Caco-2 (cell line): ENCODE data around the gene TRAPPC5. TPM values are rescaled to one million over a fixed set of nuclear protein-coding genes. Genes with fewer than 3 reads are reported as not detected.

ENCODE experiments used
- BruUV-seq: library from RNA; stranded (reverse); fragments of 400-500 nt; replicated peaks from 2 replicates; lab custom pipeline; 2021; lab: Mats Ljungman, UMichigan
- CTCF ChIA-PET: fragments of 300-600 bp; sonication (Branson Sonifier 250); formaldehyde crosslinking; loops from one replicate; lab custom pipeline; 2022; ENCODE audit warnings: antibody characterized with exemption; lab: Charles Lee
- POLR2A ChIA-PET: fragments of 300-600 bp; sonication (Branson Sonifier 250); formaldehyde crosslinking; loops from one replicate; lab custom pipeline; 2022; ENCODE audit warnings: antibody characterized with exemption; lab: Charles Lee
- DNase-seq, 2 experiments: peaks; one replicate each; pipeline versions ENCODE4 v3.0.0 to v3.0.0-alpha.2; 2020 to 2022
- H3K27me3 ChIP-seq: replicated peaks from 2 replicates; pipeline ENCODE4 v1.6.0; 2011; ENCODE audit warnings: low read length; ENCODE audit not compliant: control insufficient read depth, insufficient read depth
- H3K36me3 ChIP-seq: 2 replicates; pipeline ENCODE4 v1.5.1; 2011; ENCODE audit warnings: low read length; ENCODE audit not compliant: control insufficient read depth, insufficient read depth
- H3K4me1 ChIP-seq: fragments of 250-450 bp; sonication (Bioruptor Pico); 2 replicates; pipeline ENCODE4 v1.5.1; 2020; ENCODE audit warnings: mild to moderate bottlenecking
- H3K4me3 ChIP-seq: 2 replicates; pipeline ENCODE4 v1.5.1; 2011; ENCODE audit warnings: low read depth, mild to moderate bottlenecking, control low read depth, low read length
- H3K9me3 ChIP-seq: fragments of 250-450 bp; sonication (Bioruptor Pico); 2 replicates; pipeline ENCODE4 v1.5.1; 2020; ENCODE audit warnings: mild to moderate bottlenecking, moderate library complexity
- H3K27ac Mint-ChIP-seq: one replicate; pipeline ENCODE4 v1.8.0; 2022; ENCODE audit warnings: mixed read lengths; ENCODE audit not compliant: unreplicated experiment
- H3K27me3 Mint-ChIP-seq: one replicate; pipeline ENCODE4 v1.8.0; 2022; ENCODE audit warnings: mixed read lengths; ENCODE audit not compliant: insufficient read depth, unreplicated experiment
- H3K36me3 Mint-ChIP-seq: one replicate; pipeline ENCODE4 v1.8.0; 2022; ENCODE audit warnings: mild to moderate bottlenecking, mixed read lengths; ENCODE audit not compliant: insufficient read depth, unreplicated experiment
- H3K4me1 Mint-ChIP-seq: one replicate; pipeline ENCODE4 v1.8.0; 2022; ENCODE audit warnings: low read depth, mixed read lengths; ENCODE audit not compliant: unreplicated experiment
- H3K4me3 Mint-ChIP-seq: one replicate; pipeline ENCODE4 v1.8.0; 2022; ENCODE audit warnings: mild to moderate bottlenecking, moderate library complexity, mixed read lengths; ENCODE audit not compliant: unreplicated experiment
- H3K9me3 Mint-ChIP-seq: one replicate; pipeline ENCODE4 v1.8.0; 2022; ENCODE audit warnings: mixed read lengths; ENCODE audit not compliant: unreplicated experiment
- CTCF ChIP-seq, 2 experiments: fragments of 200-600 bp in 1 of 2; IDR thresholded peaks; 1 replicate in 1 of 2; 2 replicates in 1 of 2; pipeline versions ENCODE4 v1.5.1 to v1.8.0; 2011 to 2022; ENCODE audit warnings: antibody characterized with exemption in 1 of 2, control low read depth in 1 of 2, inconsistent platforms in 1 of 2, low read depth in 1 of 2, low read length in 1 of 2, mild to moderate bottlenecking in 1 of 2, moderate library complexity in 1 of 2; ENCODE audit not compliant: insufficient read depth in 1 of 2, severe bottlenecking in 1 of 2, unreplicated experiment in 1 of 2
- intact Hi-C: fragments of 100-400 bp; cut with micrococcal nuclease; formaldehyde crosslinking; loops from one replicate; pipeline ENCODE4 v1.10.0; 2022; ENCODE audit not compliant: unreplicated experiment
- total RNA-seq: library from RNA; stranded (reverse); gene quantifications from 2 replicates; pipeline ENCODE4 v1.2.3, GENCODE V29; 2022

The TRAPPC5 gene
- total RNA-seq, 1 experiment from 2014 or later, result 80.3 TPM

DNA sequence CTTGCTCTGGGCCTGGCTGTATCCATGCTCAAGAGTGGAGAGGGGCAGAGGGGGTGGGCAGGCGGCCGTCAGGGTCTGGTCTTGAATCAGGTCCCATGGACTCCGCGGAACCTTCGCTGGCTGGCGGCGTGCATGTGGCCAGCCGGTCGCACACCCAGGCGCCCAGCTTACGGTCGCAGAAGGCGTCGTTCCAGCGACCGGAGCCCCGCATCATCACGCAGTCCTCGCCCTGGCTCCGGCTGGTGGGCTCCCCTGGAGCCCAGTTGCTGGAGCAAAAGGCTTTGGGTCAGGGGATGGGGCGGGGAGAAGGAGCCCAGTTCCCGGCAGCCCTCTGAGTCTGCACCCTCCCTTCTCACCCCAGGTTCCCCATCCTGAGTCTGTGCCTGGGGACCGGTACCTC lies 8.5 kb downstream of the TRAPPC5 start:
- intact Hi-C loops, result no loop called here
- Histone ChIP-seq H3K27me3 (no peaks in the 10 kb centered on the region), H3K4me3 (no peak overlapping the region), H3K36me3 (no peaks in the 10 kb centered on the region), H3K9me3 (no peaks in the 10 kb centered on the region), H3K4me1 (peaks cover 3% of the 10 kb centered on the region; the same call in 1 of the 2 replicates)
- DNase-seq, result no peak
- ChIA-PET CTCF (no interaction called here), POLR2A (no interaction called here)
- no peak overlapping the region for H3K27ac Mint-ChIP-seq
- H3K9me3 Mint-ChIP-seq, result no peaks in the 10 kb centered on the region
- peaks cover 9% of the 10 kb centered on the region for H3K4me1 Mint-ChIP-seq
- H3K27me3 Mint-ChIP-seq, result no peaks in the 10 kb centered on the region
- no peak overlapping the region for H3K4me3 Mint-ChIP-seq
- BruUV-seq, result no TSS peak
- peaks cover 11% of the 10 kb centered on the region for H3K36me3 Mint-ChIP-seq
- no peak for TF ChIP-seq CTCF (IDR thresholded peaks at IDR 0.05; ENCODE audit: insufficient read depth in 1 of 2, low read depth in 1 of 2, low read length in 1 of 2, severe bottlenecking in 1 of 2, unreplicated experiment in 1 of 2)

- Histone ChIP-seq H3K4me1 (no peaks in the 10 kb centered on the region), H3K9me3 (no peaks in the 10 kb centered on the region), H3K36me3 (no peaks in the 10 kb centered on the region), H3K4me3 (no peak overlapping the region), H3K27me3 (no peaks in the 10 kb centered on the region)
- Mint-ChIP-seq H3K9me3 (no peaks in the 10 kb centered on the region), H3K36me3 (peaks cover 4% of the 10 kb centered on the region), H3K27me3 (no peaks in the 10 kb centered on the region), H3K4me3 (no peak overlapping the region), H3K27ac (no peak overlapping the region), H3K4me1 (peaks cover under 1% of the 10 kb centered on the region)
- intact Hi-C loops, result no loop called here
- BruUV-seq, result no TSS peak
- CTCF ChIA-PET, result no interaction called here
- DNase-seq, result no peak
- POLR2A ChIA-PET, result no interaction called here
- no peak for TF ChIP-seq CTCF (IDR thresholded peaks at IDR 0.05; ENCODE audit: insufficient read depth in 1 of 2, low read depth in 1 of 2, low read length in 1 of 2, severe bottlenecking in 1 of 2, unreplicated experiment in 1 of 2)
Measured at GRCh38 chr19:7690779-7691258, 10.2 kb downstream of the TRAPPC5 start.

GRCh38 chr19:7691497-7691896 lies 10.9 kb downstream of the TRAPPC5 start:
- intact Hi-C loops, result no loop called here
- no peak for DNase-seq
- Mint-ChIP-seq H3K9me3 (no peaks in the 10 kb centered on the region), H3K27me3 (no peaks in the 10 kb centered on the region), H3K4me3 (no peak overlapping the region), H3K27ac (no peak overlapping the region), H3K36me3 (no peaks in the 10 kb centered on the region), H3K4me1 (no peaks in the 10 kb centered on the region)
- TF ChIP-seq CTCF (IDR thresholded peaks at IDR 0.05; ENCODE audit: insufficient read depth in 1 of 2, low read depth in 1 of 2, low read length in 1 of 2, severe bottlenecking in 1 of 2, unreplicated experiment in 1 of 2), result no peak
- ChIA-PET POLR2A (no interaction called here), CTCF (no interaction called here)
- BruUV-seq, result no TSS peak
- Histone ChIP-seq H3K4me1 (no peaks in the 10 kb centered on the region), H3K27me3 (no peaks in the 10 kb centered on the region), H3K4me3 (no peak overlapping the region), H3K36me3 (no peaks in the 10 kb centered on the region), H3K9me3 (no peaks in the 10 kb centered on the region)
